Thyroid gland (tissue), 4 donors: ENCODE measurements around the gene MAML3.

Source experiments
- CTCF ChIP-seq, 6 experiments: fragments of 200-600 bp in 3 of 6; fragments of 450-650 bp in 3 of 6; sonication (generic) in 3 of 6; IDR thresholded peaks; one replicate each; pipeline ENCODE4 v1.5.1; 2016 to 2019; ENCODE audit warnings: antibody characterized with exemption in 6 of 6, mild to moderate bottlenecking in 2 of 6, inconsistent platforms in 1 of 6, moderate library complexity in 1 of 6
- POLR2A ChIP-seq, 2 donors: fragments of 450-650 bp; IDR thresholded peaks; one replicate each; pipeline ENCODE4 v1.6.1; 2017; ENCODE audit warnings: antibody characterized with exemption in 2 of 2, mild to moderate bottlenecking in 2 of 2, moderate library complexity in 1 of 2

- TF ChIP-seq CTCF (IDR thresholded peaks at IDR 0.05) (no peak), POLR2A (IDR thresholded peaks at IDR 0.05) (no peak)
Measured at GRCh38 chr4:140106289-140106844, 47.6 kb downstream of the MAML3 start.
